A673 (cell line): ENCODE data around the gene EFCAB6.

Experiments used
- EZH2 ChIP-seq: fragments of 200-600 bp; sonication (generic); IDR thresholded peaks from 2 replicates; pipeline ENCODE4 v1.6.1; 2017; ENCODE audit warnings: borderline replicate concordance, low read depth, mild to moderate bottlenecking, mixed read lengths, antibody characterized with exemption, low read length; ENCODE audit not compliant: poor library complexity, severe bottlenecking
- TF ChIP-seq, protein P1 (sequence below): fragments of 300-800, 200-600 bp; sonication (generic); conservative IDR thresholded peaks from 2 replicates; pipeline ENCODE4 v1.5.1; 2017; ENCODE audit warnings: low read depth, mild to moderate bottlenecking, antibody characterized with exemption, low read length, moderate library complexity, mixed read lengths

GRCh38 chr22:43745783-43746356 lies 66.2 kb downstream of the EFCAB6 start:
- TF ChIP-seq, protein P1, sequence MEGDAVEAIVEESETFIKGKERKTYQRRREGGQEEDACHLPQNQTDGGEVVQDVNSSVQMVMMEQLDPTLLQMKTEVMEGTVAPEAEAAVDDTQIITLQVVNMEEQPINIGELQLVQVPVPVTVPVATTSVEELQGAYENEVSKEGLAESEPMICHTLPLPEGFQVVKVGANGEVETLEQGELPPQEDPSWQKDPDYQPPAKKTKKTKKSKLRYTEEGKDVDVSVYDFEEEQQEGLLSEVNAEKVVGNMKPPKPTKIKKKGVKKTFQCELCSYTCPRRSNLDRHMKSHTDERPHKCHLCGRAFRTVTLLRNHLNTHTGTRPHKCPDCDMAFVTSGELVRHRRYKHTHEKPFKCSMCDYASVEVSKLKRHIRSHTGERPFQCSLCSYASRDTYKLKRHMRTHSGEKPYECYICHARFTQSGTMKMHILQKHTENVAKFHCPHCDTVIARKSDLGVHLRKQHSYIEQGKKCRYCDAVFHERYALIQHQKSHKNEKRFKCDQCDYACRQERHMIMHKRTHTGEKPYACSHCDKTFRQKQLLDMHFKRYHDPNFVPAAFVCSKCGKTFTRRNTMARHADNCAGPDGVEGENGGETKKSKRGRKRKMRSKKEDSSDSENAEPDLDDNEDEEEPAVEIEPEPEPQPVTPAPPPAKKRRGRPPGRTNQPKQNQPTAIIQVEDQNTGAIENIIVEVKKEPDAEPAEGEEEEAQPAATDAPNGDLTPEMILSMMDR = no peak
- no peak for TF ChIP-seq EZH2
